Right hindlimb (tissue), 1 donor: ENCODE results near the gene STARD8.
A peak's percentile ranks its signal among the peaks of the same experiment; 100 is the strongest.
"Not testable (repeated sequence)": the region's sequence is repeated elsewhere in the genome, so short reads cannot be mapped to it uniquely, and the experiment has no call there.

Experiments
- DNase-seq: peaks from one replicate; pipeline ENCODE4 v3.0.0-alpha.2; 2018

The STARD8 gene

DNA sequence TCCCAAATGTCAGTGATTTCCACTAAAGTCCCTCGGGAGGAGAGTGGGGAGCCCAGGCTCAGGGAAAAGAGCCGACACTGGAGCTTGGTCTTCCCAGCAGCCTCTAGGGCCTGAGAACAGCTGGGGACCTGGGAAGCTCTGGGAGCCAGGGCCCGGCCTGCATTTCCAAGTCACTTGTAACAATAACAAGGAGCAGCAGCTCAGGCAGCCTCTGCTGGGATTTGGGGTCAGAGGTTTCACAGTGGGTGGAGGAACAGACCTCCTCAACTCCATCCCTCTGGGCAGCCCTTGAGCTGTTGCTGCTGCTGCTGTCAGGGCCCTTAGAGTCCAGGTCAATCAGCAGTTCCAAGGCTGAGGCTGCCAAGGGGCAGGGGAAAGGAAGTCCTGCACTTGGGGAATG lies 11.1 kb downstream of the STARD8 start:
- no peak for DNase-seq

DNA sequence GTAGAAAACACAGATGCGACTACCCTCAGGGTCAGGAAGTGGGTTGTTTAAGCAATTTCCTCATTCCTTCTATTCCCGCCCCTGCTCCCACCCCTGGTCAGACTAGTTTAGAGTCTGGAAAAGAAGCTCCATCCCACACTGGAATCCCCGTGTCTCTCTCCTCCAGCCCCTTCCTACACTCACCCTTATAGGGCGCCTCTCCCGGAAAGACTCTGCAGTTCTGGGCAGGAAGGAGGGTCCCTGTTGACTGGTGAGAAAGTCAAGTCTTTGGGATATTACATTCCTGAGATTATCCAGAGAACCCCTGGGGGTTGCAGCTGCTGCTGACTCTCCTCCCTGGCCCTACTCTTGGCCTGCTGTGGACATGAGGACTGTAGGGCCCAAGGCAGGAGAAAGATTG lies 11.9 kb downstream of the STARD8 start:
- DNase-seq: no peak

DNA sequence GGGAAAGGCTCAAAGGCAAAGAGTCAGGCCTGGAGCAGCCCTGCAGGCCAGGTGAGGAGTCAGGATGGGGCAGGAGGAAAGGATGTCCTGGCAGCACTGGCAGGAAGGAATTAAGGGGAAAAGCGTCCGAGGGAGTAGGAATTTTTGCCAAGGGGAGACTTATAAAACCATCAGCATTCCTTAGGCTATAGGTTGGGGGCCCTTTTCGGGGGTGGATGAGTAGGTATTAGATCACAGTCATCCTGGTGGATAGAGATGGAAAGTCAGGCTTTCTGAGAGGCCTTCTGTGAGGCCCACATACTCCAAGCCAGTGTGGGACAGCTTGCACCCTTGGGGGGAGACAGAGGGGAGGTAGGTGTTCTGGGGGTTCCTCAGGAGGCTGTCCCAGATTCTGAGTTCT lies 12.3 kb downstream of the STARD8 start:
- DNase-seq: no peak

DNA sequence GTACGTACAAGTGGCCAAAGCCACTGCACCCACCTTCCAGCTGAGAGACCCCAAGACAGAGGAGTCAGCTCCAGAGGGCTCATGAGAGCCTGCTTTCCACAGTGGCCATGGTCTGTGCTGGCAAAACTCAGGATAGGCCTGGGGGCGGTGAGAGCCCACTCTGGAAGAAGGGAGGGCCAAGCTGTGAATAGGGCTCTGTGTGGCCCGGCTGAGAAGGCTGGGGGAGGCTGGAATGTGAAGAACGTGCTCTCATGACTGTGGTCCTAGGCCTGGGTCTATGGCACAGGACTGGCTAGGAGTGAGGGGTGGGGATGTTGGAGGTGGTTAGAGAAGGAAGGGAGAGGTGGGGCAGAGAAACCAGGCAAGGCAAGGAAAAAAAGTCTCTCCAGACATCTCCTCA lies 13.3 kb downstream of the STARD8 start:
- DNase-seq: no peak

DNA sequence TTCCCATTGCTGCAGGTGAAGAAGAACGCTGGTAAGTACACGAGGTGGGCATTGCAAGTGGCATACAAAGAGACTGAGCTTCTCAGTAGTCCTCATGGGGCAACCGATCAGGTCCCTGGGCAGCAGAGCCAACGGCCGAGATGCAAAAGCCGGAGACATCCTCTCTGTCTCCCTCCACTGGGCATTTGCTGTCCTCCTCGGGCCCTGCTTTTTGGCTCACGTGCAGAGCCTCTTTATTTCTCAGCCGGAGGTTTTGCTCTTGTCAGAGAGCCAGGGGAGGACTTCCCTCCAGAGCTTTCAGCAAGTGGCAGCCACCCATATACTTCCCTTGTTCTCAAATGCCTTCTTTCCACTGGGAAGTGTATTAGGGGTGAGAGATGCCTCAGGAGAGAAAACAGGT lies 18.0 kb downstream of the STARD8 start:
- no peak for DNase-seq

DNA sequence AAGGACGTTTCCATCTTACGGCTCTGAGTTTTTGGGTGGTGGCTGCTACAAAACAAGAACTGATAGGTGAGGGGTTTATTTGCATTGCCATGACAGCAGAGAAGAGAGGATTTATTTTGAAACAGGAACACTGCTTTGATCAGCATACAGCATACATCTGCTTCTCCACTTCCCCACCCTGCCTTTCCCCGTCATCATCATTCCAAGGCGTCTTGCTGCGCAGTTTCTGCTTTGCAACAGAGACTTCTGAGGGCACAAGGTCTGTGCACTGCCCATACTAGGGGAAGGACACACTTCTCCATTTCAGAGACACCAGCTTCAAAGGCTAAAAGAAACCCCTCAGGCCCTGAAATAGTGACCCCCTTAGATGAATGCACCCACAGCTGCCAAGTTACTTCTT lies 19.1 kb downstream of the STARD8 start:
- DNase-seq: no peak

DNA sequence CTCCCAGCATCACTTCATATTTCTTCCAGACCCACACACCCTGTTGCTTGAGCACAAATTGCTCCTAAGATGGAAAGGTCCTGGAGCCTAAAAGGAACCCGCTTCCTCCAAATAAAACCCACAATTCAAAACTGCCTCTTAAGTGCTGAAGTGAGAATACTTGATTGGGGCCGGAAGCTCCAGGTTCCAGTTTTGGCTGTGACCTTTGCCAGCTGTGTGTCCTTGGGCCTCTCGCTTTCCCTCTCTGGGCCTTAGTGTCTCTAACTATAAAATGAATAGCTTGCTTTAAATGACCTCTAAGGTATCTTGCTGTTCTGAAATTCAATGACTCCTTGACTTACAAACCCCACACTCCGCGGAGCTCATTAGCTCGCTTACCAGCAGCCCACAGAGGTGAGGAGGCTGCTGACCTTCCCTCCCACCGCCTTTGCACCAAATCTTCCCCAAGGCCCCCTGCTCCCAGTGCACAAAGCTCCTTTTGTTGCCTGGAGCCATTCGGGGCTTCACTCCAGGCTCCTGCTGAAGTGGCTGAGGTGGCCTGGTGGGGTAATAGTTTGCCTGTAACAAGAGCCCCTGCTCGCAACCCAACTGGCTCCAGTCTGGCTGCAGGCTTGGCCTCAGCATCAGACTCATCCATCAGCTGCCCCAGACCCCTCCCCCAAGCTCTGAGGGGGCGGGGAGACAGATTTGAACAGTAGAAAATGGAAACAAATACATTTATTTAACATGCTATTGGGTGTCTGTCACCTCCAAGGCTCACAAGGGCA lies 21.8 kb downstream of the STARD8 start:
- DNase-seq: no peak

DNA sequence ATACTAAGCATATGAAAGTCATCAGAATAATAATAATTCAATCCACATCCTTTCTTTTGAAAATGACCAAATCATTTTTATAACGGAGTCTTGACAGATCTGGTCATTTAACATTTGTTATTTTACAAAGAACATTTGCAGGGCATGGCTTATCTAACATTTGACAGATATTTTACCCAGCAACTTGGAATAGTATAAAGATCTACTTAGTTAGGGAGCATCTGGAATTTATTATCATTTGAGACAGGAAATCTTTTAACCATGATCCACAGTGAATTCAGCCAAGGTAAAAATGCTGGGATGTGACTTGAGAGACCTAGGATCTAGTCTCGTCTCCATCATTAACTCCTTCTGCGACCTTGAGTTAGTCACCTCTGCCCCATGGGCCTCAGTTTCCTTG lies 22.4 kb downstream of the STARD8 start:
- DNase-seq: no peak

DNA sequence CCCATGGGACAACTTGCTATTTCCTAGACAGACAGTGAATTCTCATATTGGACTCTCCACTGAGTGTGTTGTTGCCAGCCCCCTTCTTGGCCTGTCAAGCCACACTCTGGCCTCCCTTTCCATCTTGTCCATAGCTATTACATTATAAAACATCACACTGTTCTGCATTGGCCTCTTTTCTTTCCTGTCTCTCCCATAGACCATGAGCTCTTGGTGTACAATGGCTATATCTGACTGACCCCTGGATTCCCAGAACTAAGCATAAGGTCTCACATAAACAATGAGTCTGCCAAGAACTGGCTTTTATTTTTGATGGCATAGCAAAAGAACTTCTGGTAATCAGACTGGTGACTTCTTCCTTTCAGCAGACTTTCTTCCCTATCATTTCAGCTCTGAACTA lies 23.8 kb downstream of the STARD8 start:
- no peak for DNase-seq

DNA sequence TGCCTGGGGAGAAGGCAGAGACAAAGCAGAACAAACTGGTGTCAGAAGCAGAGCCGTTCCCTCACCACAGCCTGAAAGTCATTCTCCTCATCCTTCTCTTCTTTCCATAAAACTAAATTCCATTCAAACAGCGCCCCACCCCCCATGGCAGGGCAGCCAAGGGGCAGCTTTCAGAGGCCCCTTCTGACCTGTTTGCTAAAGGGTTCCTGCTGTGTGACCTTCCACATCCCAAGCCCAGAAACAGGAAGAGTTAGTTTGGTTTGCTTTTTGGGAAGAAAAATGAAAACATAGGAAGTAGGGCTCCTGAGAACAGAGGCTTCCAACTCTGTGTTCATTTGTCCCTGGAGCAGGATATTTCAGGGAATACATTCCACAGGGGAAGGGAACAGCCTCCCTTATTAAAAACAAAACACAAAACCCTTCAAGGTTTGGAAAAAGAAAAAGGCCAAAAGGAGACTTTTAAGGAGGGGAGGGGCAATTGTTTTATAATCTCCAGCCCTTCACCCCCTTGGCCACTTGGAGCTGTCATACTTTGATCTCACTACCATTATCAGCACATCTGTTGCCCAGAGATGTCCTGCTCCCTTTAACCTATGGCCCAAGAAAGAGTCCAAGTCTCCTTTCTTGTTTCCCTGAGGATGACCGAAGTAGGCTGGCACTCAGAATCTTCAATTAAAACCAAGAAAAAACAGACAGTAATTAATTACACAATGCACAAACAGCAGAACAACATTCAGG lies 25.3 kb downstream of the STARD8 start:
- peak; percentile 54 for DNase-seq

DNA sequence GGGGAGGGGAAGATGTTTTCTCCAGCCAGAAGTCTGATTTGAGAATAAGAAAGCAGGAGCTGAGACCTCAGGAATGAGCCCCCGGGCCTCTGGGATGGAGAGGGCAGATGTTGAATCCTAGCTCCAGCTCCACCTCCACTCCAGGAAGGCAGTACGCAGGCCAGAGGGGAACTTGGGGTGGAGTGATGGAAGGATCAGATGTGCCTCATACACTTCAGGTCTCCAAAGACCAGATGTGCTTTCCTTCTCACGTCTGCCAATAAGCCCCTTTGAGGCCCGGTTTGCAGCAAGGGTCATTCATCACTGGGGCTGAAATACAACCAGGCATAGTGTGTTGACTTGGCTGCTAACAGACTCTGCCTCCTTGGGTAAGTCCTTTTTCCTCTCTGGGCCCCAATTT lies 28.1 kb downstream of the STARD8 start:
- peak; percentile 71 for DNase-seq

DNA sequence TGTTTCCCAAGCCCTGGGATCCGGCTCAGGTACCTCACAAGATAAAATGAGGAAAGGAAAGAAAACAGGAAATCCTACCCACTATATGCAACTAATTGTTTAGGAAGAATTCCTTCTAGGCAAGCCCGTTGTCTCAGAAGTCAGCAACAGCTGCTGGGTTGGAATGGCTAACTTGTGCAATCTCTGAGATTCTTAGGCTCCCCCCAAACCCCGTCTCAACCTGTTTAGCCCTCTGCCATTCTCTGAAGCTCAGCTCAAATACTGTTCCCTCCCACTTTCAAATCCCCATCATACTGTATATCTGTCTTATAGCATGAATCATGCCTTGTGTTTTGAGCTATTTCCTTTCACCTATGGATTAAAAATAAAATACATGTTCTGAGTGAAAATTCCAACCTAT lies 28.9 kb downstream of the STARD8 start:
- DNase-seq: no peak

DNA sequence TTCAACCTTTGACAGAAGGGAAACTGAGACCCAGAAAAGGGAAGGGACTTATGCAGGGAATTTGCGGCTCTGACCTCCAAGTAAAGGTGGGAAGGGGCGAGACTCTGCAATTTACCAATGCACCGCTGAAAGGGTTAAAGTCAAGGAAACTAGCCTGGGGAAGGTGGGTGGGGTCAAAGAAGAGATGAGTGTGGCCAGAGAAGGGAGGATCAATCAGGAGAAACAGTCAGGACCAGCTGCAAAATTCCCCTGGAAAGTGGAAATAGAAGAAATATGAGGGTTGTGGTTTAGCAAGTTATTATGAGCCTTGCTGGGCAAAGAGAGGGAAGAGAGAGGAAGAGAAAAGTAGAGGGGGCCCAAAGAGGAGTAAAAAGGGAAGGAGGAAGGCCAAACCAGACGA lies 30.5 kb downstream of the STARD8 start:
- DNase-seq: no peak

DNA sequence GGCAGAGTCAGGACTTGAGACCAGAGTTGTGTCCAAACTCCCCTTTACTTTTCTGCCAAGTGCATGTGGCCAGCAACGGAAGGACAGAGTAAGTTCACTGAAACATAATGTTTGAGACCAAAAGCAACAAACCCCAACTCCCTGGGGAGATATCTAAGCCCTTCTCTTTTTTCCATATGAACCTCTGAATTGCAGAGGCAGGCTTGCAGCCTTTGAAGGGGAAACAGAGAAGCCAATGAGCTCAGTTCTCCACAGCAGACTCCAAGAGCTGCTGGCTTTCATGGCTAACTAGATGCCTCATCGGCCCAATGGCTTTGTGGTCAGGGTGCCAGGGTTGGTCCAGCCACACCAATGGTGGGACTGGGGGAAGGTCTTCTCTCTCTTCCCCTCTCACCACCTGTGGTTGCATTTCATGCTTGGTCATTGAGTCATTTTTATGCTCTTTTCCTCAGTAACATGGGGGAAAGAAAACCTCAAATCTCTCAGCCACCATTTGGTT lies 34.0 kb downstream of the STARD8 start:
- DNase-seq: peak; percentile 70

DNA sequence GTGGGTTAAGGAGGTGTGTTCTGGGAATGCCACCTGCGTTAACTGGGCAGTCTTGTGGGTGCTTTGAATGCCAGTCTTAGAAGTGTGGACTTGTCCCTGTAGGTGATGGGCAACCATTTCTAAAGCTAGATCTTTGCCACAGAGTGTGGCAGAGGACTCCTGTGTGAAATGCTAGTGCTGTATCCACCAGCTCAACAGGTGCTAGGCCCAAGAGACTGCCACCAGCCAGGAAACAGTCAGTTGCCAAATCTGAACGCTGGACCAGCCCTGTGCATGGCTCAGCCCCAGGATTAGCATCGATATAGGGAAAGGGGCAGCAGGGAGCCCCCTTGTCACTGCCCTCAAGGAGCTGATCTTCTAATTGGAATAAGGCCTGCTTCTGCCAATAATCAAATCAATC lies 35.3 kb downstream of the STARD8 start:
- no peak for DNase-seq

DNA sequence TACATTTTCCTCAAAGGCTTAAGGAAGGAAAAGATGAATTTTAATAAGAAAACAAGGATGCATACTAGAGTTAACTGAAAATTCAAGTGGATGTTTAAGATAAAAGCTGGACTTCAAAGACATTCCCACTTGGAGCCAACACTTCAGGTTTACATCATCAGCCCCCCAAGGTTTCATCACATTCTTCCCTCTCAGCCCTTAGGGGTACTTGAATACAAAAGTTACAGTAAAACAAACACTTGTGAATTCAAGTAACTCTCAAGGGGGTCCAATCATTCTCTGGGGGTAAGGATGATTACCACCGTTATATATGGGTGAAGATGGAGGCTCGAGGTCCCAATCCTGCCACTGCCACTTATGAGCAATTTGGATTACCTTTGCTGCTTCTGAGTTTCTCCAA lies 36.1 kb downstream of the STARD8 start:
- DNase-seq: no peak

DNA sequence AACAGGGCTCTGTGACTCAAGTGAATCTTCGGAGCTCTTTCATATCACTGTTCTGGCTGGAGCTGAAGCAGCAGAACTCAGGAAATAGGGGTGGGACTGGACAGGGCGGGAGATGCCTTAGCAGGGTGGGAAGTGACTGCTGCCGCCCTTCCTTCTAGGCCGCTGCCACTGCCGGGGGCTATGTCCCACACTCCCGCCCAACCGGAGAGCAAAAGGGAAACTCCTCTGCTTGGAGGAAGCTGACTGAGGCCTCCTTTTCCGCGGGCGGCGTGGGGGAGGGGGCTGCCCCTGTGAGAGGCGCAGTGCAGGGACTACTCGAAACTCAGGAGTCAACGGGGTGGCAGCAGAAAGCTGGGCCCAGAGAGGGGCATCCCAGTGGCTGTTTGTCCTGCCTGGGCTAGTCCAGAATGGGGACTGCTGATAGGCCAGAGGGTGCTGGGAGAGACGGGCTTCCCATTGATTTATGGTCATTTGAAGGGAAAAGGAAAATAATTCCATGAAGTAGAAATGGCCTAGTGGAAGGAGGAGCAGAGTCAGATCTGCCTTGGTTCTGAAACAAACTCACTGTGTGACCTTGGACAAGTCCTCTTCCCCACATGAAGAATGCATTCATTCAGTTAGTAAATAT lies 36.9 kb downstream of the STARD8 start:
- DNase-seq: peak; percentile 62

DNA sequence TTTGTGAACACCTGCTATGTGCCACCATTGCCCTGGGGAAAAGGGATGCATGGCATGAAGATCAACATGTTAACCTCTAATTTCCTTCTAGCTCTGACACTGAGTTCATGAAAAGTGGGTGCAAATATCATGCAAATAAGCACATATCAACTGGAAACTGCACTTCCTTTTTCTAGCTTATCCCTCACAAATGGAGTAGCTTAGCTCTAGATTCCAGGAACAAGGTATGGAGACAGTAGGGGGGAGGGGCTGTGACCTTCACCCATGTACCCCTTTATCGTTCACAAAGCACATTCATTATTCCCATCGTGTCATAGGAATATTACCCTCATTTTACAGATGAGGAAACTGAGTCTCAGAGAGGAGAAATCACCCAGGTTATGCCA lies 37.4 kb downstream of the STARD8 start:
- no peak for DNase-seq

DNA sequence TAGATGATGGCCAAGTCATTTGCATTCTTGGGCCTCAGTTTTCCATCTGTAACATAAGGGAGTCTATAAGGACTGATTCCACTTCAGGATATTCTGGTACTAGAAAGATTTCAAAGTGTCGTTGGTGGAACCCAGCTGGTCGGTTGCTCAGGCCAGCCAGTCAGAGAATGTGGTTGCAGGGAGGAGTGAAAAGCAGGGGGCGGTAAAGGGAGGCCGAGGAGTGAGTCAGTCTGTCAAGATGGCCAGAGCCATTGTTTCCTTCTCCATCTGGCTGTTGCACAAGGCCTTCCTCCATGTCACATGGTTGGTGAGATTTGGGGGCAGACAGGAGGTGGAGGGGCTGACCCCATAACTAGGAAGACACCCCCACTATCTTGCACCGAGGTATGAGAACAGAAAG lies 38.2 kb downstream of the STARD8 start:
- DNase-seq: no peak

DNA sequence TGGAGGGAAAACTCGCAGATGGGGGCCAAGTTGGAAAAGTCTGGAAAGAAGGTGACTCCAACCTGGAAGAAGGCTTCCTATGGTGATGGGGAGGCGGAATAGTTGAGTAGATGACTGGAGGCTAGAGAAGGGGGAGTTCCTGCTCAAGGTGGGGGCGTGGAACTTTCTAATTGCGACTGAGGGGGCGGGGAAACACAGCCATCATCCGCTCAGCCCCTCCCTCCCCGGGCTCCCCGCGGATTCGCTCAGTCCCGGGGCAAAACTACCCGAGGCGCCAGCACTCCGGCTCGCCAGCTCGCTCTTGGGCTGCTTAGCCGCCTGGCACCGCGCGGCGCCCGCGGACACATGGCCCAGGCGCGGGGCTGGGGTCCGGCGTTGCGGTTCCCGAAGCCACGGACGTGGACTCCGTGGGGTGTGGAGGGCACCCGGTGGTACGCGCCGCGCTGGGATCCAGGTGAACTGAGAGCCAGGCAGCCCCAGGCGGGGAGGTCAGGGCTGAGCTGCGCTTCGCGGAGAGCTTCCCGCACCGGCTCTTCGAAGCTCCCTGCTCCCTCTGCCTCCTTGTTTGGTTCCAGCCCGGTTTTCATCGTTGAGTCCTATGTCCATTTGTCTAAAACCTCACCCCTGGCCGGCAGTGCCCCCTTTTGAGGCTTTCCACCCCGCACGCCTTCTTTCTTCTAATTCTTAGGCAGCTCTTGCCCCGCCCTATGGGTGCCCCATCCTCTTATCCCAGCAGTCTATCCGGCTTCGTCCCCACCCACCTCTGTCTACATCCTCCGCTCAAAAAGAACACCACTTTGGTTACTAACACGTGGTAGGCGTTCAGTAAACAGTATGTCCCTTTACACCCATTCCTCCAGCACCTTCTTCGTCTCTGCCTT lies 38.9 kb downstream of the STARD8 start:
- peak; percentile 51 for DNase-seq

DNA sequence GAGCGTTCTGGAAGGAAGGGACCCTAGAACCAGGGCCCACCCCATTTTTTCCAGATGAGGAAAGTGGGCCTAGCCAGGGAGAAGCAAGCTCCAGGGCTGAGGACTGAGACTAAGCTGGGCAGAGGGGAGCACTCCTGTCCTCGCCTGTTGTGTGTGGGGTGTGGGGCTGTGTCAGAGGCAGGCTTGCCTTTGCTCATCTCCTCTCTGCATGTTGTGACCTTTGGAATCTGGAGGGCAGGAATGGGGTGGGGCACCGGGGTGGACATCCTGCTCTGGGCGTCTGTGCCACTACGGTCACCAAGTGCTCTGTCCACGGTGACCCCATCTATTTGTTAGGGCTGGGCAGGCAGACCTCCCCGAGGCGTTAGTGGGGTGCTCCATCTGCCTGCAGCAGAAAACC lies 41.5 kb downstream of the STARD8 start:
- DNase-seq: not testable (repeated sequence)

DNA sequence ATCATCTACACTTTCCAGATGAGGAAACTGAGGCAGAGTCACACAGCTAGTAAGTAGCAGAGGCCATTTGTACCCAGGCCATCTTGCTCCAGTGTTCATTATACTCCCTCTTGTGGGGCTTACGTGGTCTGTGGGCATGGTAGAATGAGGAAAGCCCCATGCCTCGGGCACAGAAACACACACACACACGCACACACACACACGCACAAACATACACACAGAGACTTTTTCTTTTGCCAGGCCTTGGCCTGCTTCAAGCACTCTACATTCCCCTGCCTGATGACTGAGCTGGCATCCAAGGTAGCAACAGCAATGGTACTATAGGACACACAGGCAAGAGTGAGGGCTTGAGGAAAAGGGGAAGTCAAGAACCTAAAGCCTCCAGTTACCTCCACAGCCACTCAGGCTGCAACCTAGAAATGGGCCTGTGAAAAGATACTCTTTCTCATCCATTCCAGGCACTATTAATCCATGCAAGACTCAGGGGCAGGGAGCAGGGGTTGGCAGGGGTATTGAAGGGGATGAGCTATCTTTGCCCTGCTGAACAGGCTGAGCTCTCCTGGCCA lies 43.6 kb downstream of the STARD8 start:
- no peak for DNase-seq

DNA sequence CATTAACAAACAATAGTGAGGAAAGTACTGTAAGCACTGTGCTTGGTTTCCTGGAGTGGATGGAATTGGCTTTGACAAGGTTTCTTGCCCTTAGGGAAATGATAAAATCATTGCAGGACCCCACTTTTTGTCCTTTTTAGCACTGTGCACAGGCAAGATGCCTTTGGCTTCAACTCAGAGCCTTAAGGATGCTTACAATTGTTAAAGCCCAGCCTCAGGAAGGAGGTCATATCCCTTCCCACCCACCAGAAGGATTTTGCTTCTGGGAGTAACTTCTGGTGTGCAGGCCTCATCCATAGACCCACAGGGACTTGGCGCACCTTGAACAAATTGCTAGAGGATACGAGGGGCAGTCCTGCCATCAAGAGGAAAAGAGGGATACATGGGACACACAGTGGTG lies 44.5 kb downstream of the STARD8 start:
- DNase-seq: no peak
